Common myeloid progenitor, CD34-positive (primary cell): ENCODE measurements around the gene PRKN.

Source experiments
- CTCF ChIA-PET: fragments of 350-600 bp; sonication (Branson Sonifier 250); formaldehyde crosslinking; loops from one replicate; lab custom pipeline; 2021; ENCODE audit warnings: antibody characterized with exemption; lab: Charles Lee
- POLR2A ChIA-PET: fragments of 350-600 bp; sonication (Branson Sonifier 250); formaldehyde crosslinking; loops from one replicate; lab custom pipeline; 2021; ENCODE audit warnings: antibody characterized with exemption; lab: Charles Lee
- DNase-seq, 3 donors: peaks; one replicate each; pipeline versions ENCODE4 v3.0.0 to v3.0.0-alpha.2; 2013
- H3K27ac ChIP-seq, 2 experiments: 1 replicate in 1 of 2; 2 replicates in 1 of 2; pipeline ENCODE4 v1.7.0; 2013; ENCODE audit warnings: inconsistent platforms in 2 of 2, low read length in 2 of 2, mild to moderate bottlenecking in 2 of 2, low read depth in 1 of 2, moderate library complexity in 1 of 2; ENCODE audit not compliant: severe bottlenecking in 2 of 2, insufficient read depth in 1 of 2, poor library complexity in 1 of 2
- H3K27me3 ChIP-seq, 5 experiments: replicated peaks in 2 of 5; 1 replicate in 3 of 5; 2 replicates in 2 of 5; pipeline versions ENCODE4 v1.6.1 to v1.7.0; 2013; ENCODE audit warnings: low read length in 4 of 5, mild to moderate bottlenecking in 2 of 5, moderate library complexity in 2 of 5, inconsistent platforms in 1 of 5; ENCODE audit not compliant: insufficient read depth in 5 of 5, control insufficient read depth in 4 of 5
- H3K36me3 ChIP-seq, 4 experiments: 1 replicate in 2 of 4; 2 replicates in 2 of 4; pipeline versions ENCODE4 v1.6.1 to v1.7.0; 2013; ENCODE audit warnings: low read length in 3 of 4, control low read depth in 1 of 4, mild to moderate bottlenecking in 1 of 4; ENCODE audit not compliant: control insufficient read depth in 4 of 4, insufficient read depth in 4 of 4
- H3K4me1 ChIP-seq, 4 experiments: 1 replicate in 3 of 4; 2 replicates in 1 of 4; pipeline versions ENCODE4 v1.6.1 to v1.7.1; 2013; ENCODE audit warnings: low read length in 3 of 4, mild to moderate bottlenecking in 3 of 4, control low read depth in 1 of 4, inconsistent platforms in 1 of 4, moderate library complexity in 1 of 4; ENCODE audit not compliant: control insufficient read depth in 4 of 4, insufficient read depth in 4 of 4; ENCODE audit errors: control extremely low read depth in 1 of 4
- H3K4me3 ChIP-seq, 7 experiments: 1 replicate in 4 of 7; 2 replicates in 3 of 7; pipeline versions ENCODE4 v1.5.1 to v1.7.0; 2013; ENCODE audit warnings: mild to moderate bottlenecking in 7 of 7, low read length in 6 of 7, moderate library complexity in 6 of 7, inconsistent platforms in 2 of 7, low read depth in 2 of 7, control low read depth in 1 of 7; ENCODE audit not compliant: insufficient read depth in 4 of 7, control insufficient read depth in 1 of 7; ENCODE audit errors: extremely low read depth in 1 of 7
- H3K9me3 ChIP-seq, 5 experiments: 1 replicate in 4 of 5; 2 replicates in 1 of 5; pipeline versions ENCODE4 v1.6.1 to v1.7.1; 2013; ENCODE audit warnings: low read length in 4 of 5, mild to moderate bottlenecking in 2 of 5, inconsistent platforms in 1 of 5, low read depth in 1 of 5, moderate library complexity in 1 of 5; ENCODE audit not compliant: control insufficient read depth in 4 of 5, insufficient read depth in 2 of 5; ENCODE audit errors: control extremely low read depth in 1 of 5
- WGBS: methylation state at CpG from one replicate; pipeline ENCODE4 v1.1.5; 2013; ENCODE audit not compliant: insufficient coverage; 5-methylcytosine and 5-hydroxymethylcytosine counted together

PRKN gene

DNA sequence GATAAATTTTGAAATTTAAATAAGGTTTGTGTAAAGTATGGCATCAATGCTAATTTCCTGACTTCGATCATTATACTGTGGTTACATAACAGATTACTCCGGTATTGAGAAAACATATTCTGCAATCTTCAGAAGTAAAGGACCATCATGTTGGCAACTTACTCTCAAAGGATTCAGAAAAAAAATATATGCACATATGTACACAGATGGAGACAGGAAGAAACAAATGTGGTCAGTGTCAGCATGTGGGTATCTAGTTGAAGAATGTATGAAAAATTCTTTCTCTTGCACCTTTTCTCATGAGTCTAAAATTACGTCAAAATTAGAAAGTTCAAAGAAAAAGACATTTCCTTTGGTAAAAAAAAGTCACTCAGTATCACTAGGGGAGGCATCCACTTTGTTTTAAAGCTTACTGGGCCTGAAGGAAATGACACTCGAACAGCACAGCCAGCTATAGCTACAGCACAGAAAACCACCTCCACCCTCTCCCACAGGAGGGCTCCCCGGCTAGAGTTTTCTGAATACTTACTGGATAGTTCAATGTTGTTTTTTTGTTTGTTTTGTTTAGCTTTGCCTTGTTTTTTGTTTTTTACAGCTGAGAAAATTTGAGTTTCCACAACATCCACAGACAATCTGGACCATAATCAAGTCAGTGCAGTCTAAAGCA, 1136.5 kb downstream of the PRKN start:
- ChIA-PET POLR2A (no interaction called here), CTCF (no interaction called here)
- H3K4me3 ChIP-seq = no peak overlapping the region

DNA sequence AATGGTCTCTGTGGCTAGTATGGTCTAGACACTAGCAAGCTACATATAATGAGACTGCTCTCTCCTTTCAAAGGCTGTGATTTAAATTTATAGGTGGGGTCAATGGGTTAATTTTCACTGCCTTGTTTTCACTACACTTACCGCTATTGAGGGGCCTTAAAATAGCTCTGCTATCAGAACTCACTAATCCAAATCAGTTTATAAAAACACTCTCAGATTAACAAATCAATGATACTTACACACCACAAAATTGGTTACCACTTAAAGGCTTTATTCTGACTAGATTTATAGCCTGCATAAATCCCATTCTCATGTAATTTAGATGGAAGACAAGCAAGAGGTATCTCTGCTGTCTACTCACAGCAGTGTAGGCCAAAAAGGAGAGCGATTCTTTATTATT, 1140.7 kb downstream of the PRKN start:
- ChIA-PET CTCF (no interaction called here), POLR2A (no interaction called here)
- Histone ChIP-seq H3K27ac (no peak overlapping the region), H3K36me3 (no peaks in the 10 kb centered on the region), H3K27me3 (no peaks in the 10 kb centered on the region), H3K9me3 (peaks cover 0 to 2% (median 0%) of the 10 kb centered on the region in 5 experiments), H3K4me3 (no peak overlapping the region), H3K4me1 (no peaks in the 10 kb centered on the region)
- DNase-seq = no peak
- WGBS = 83% methylated on average over 1 of the region's 2 CpGs

More for the DNA sequence above, 1136.5 kb downstream of the PRKN start:
- Histone ChIP-seq H3K9me3 (peaks cover 0 to 2% (median 0%) of the 10 kb centered on the region in 5 experiments), H3K36me3 (no peaks in the 10 kb centered on the region), H3K27ac (no peak overlapping the region), H3K4me1 (no peaks in the 10 kb centered on the region), H3K27me3 (no peaks in the 10 kb centered on the region)
- no CpG with 5 or more reads among the region's 5 CpGs for WGBS
- no peak for DNase-seq

DNA sequence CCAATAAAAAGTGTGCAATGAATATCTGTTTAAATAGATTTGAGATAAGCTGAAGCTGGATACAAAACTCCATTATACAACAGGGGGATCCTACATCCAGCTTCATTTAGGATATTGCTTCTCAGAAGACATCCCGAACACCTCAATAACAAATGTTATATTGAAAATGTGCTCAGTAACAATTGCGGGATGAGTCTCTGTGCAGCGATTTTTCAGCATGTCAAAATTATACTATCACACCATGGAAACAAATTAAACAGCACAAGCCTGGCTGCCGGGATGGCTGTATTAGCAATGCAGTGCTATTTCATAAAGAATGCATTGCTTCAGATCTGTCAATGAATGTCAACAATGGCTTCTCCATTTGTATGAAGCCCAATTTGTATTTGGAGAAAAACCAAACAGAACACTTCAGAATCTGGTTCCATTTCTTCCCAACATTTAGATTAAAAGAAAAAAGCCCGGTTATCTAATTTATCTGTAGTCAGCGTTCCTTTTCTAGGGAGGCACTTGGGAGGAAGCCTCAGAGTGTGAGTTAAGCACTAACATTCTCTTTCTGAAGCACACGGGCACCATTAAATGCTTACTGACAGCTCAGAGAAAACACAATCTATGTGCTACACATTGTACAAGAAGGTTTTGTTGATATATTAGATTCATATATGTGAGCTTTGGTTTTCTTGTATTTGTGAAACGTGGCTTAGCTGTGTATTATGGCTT, 1142.8 kb downstream of the PRKN start:
- Histone ChIP-seq H3K4me1 (no peaks in the 10 kb centered on the region), H3K4me3 (no peak overlapping the region), H3K36me3 (no peaks in the 10 kb centered on the region), H3K9me3 (peaks cover 0 to 2% (median 0%) of the 10 kb centered on the region in 5 experiments), H3K27ac (no peak overlapping the region), H3K27me3 (no peaks in the 10 kb centered on the region)
- POLR2A ChIA-PET = no interaction called here
- 96% methylated on average over 3 of the region's 8 CpGs for WGBS
- CTCF ChIA-PET = no interaction called here
- DNase-seq = no peak

DNA sequence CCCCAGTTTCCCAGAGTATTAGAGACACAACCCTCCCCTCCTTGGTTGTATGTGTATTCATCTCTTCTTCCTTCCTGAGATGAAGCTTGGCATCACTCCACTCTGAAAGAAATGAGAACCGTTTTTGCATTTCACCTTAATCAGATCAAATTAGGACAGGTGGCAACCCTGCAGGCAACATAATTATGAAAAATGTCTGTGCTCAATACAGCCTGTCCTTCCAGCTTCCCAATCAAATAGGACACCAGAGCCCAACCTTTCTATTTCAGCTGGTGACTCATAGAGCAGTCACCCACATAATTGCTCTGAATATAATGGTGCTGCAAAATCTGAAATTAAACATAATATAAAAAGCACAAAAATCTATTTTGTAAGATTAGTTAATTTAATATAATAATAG, 1143.5 kb downstream of the PRKN start:
- H3K27ac ChIP-seq = no peak overlapping the region
- CTCF ChIA-PET = no interaction called here
- WGBS = 86% methylated on average over 1 of the region's 1 CpG

DNA sequence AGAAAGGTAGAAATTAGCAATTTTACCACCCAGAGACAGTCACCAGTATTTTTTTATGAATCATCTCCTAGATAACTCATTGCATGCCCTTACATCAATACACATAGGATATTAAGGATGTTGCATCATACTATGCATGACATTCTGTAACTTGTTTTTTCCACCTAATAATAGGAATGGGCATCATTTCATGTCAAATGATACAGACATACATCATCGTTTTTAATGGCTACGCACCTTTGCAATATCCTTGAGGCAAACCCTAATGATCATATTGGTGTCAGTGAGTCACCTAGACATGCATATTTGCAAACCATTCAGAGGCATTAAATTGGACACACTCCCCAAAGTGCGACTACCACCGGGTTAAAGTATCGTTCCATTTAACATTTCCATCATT, 1144.0 kb downstream of the PRKN start:
- ChIA-PET CTCF (no interaction called here), POLR2A (no interaction called here)
- H3K27me3 ChIP-seq = no peaks in the 10 kb centered on the region
- no peak overlapping the region for H3K27ac ChIP-seq
- no peaks in the 10 kb centered on the region for H3K9me3 ChIP-seq
- 100% methylated on average over 5 of the region's 5 CpGs for WGBS
- H3K4me3 ChIP-seq = no peak overlapping the region
- no peak for DNase-seq
- no peaks in the 10 kb centered on the region for H3K36me3 ChIP-seq
- H3K4me1 ChIP-seq = no peaks in the 10 kb centered on the region

More for the DNA sequence above, 1143.5 kb downstream of the PRKN start:
- peaks cover 0 to 2% (median 0%) of the 10 kb centered on the region in 5 experiments for H3K9me3 ChIP-seq
- no peak overlapping the region for H3K4me3 ChIP-seq
- POLR2A ChIA-PET = no interaction called here
- H3K4me1 ChIP-seq = no peaks in the 10 kb centered on the region
- DNase-seq = no peak
- no peaks in the 10 kb centered on the region for H3K27me3 ChIP-seq
- H3K36me3 ChIP-seq = no peaks in the 10 kb centered on the region

DNA sequence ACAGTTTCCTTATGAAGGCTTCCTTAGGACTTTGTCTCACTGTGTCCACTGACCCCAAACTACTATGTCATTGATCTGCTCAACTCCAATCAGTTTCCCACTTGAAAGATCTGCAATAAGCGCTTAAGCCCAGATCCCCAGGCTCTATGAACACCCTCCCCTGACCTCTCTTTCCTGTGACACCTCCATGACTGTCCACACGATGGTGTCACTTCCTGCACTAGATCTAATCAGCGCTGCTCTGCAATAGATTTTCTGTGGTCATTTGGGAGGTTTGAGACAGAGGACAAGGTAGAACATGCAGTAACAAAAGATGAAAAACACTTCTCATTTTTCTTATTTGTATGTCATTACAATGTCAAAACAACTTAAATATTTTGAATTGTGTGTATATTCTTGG, 1149.1 kb downstream of the PRKN start:
- Histone ChIP-seq H3K4me3 (no peak overlapping the region), H3K9me3 (no peaks in the 10 kb centered on the region), H3K27ac (no peak overlapping the region), H3K36me3 (no peaks in the 10 kb centered on the region), H3K4me1 (no peaks in the 10 kb centered on the region), H3K27me3 (no peaks in the 10 kb centered on the region)
- WGBS = no CpG with 5 or more reads among the region's 3 CpGs
- DNase-seq = no peak
- CTCF ChIA-PET = no interaction called here
- POLR2A ChIA-PET = no interaction called here

DNA sequence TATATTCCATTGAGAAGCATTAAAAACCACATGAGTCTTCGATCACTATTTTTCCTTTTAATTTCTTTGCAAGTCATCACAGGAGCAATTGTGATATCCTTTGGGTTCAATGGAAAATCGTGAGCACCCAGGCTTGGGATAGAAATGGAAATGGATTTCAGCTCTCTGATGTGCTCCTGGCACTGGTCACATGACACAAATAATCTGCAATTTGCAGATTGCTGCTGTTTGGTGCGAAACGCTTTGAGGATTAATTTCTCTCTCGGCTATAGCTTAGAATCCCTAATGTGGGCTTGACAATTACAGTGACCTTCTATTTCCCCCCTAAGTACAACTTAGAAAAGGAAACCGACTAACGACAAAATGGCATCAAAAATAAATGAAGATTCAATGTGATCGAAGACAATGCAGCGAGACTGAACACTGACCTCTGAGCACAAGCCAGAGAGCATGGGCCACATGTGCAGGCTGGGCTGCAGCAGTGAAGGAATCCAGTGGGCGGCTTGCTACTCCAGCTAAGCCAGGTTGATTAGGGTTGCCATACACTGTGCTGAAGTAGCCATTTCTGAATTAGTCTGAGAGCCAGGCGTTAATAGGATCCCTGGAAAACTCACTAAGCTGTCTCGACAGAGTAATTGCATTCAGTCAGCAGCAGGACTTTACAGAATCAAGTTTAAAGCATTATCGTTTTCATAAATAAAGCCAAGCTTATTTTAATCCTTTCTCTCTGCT, 1151.9 kb downstream of the PRKN start:
- Histone ChIP-seq H3K4me1 (no peaks in the 10 kb centered on the region), H3K27ac (no peak overlapping the region), H3K27me3 (no peaks in the 10 kb centered on the region), H3K36me3 (no peaks in the 10 kb centered on the region), H3K9me3 (peaks cover 0 to 3% (median 0%) of the 10 kb centered on the region in 5 experiments), H3K4me3 (no peak overlapping the region)
- 94% methylated on average over 11 of the region's 13 CpGs for WGBS
- DNase-seq = no peak
- POLR2A ChIA-PET = no interaction called here
- CTCF ChIA-PET = no interaction called here
